GM12878 (cell line): ENCODE results near the gene ADAMTSL1. TPM values are rescaled to one million over a fixed set of nuclear protein-coding genes. Genes with fewer than 3 reads are reported as not detected.

Experiments
- ATAC-seq: fragments of 200-7000 bp; cut with Tn5 transposase; 3 replicates; pipeline ENCODE4 v1.9.1; 2020; ENCODE audit warnings: mild to moderate bottlenecking, moderate library complexity
- BruUV-seq: library from RNA; stranded (reverse); fragments of 400-500 nt; replicated peaks from 2 replicates; lab custom pipeline; 2021; lab: Mats Ljungman, UMichigan
- CTCF ChIA-PET: fragments of 300-600 bp; sonication (Branson Sonifier 250); formaldehyde crosslinking; extraction: SDS; loops from one replicate; lab custom pipeline; 2021; ENCODE audit warnings: inconsistent platforms; lab: Yijun Ruan, JAX
- POLR2A ChIA-PET: fragments of 350-600 bp; formaldehyde crosslinking; extraction: SDS; loops from one replicate; lab custom pipeline; 2021; ENCODE audit warnings: inconsistent platforms; lab: Charles Lee
- RAD21 ChIA-PET: fragments of 300-600 bp; sonication (Branson Sonifier 250); formaldehyde crosslinking; loops from one replicate; lab custom pipeline; 2023; ENCODE audit warnings: antibody characterized with exemption; ENCODE audit not compliant: unreplicated experiment; lab: Charles Lee
- SMC1A ChIA-PET: fragments of 300-600 bp; sonication (Branson Sonifier 250); formaldehyde crosslinking; loops from one replicate; lab custom pipeline; 2023; ENCODE audit not compliant: unreplicated experiment, uncharacterized antibody; lab: Charles Lee
- DNase-seq: peaks from one replicate; pipeline ENCODE4 v3.0.0-alpha.2; 2011; ENCODE audit warnings: low read depth, low spot score
- FAIRE-seq: peaks from 3 replicates; lab custom pipeline; 2011; peaks lifted over from hg19 to GRCh38; lab: Jason Lieb, UNC
- H2AFZ ChIP-seq: 2 replicates; pipeline ENCODE4 v1.6.0; 2011; ENCODE audit warnings: low read depth, low read length, control low read depth; ENCODE audit not compliant: control insufficient read depth
- H3K27ac ChIP-seq: 2 replicates; pipeline ENCODE4 v1.5.1; 2011; ENCODE audit warnings: control low read depth; ENCODE audit not compliant: control insufficient read depth, insufficient read depth
- H3K27me3 ChIP-seq, 2 experiments: replicated peaks in 1 of 2; 2 replicates each; pipeline versions ENCODE4 v1.6.0 to v1.6.1; 2011; ENCODE audit warnings: low read length in 1 of 2; ENCODE audit not compliant: control insufficient read depth in 2 of 2, insufficient read depth in 2 of 2
- H3K36me3 ChIP-seq, 2 experiments: 2 replicates each; pipeline ENCODE4 v1.5.1; 2011; ENCODE audit warnings: low read length in 1 of 2; ENCODE audit not compliant: control insufficient read depth in 2 of 2, insufficient read depth in 2 of 2
- H3K4me1 ChIP-seq: 2 replicates; pipeline ENCODE4 v1.6.1; 2011; ENCODE audit warnings: mild to moderate bottlenecking, low read length, moderate library complexity, mixed read lengths; ENCODE audit not compliant: control insufficient read depth, insufficient read depth
- H3K4me2 ChIP-seq: 2 replicates; pipeline ENCODE4 v1.6.0; 2011; ENCODE audit warnings: control low read depth; ENCODE audit not compliant: control insufficient read depth, insufficient read depth
- H3K4me3 ChIP-seq: fragments of 200-600 bp; sonication (generic); 2 replicates; pipeline ENCODE4 v1.5.1; 2016
- H3K79me2 ChIP-seq: 2 replicates; pipeline ENCODE4 v1.6.0; 2011; ENCODE audit warnings: low read length; ENCODE audit not compliant: control insufficient read depth, insufficient read depth
- H3K9ac ChIP-seq: 2 replicates; pipeline ENCODE4 v1.8.0; 2011; ENCODE audit warnings: low read length, control low read depth, mixed read lengths; ENCODE audit not compliant: control insufficient read depth, insufficient read depth
- H3K9me3 ChIP-seq: replicated peaks from 3 replicates; pipeline ENCODE4 v1.5.1; 2011; ENCODE audit warnings: mild to moderate bottlenecking, low read length; ENCODE audit not compliant: control insufficient read depth, insufficient read depth
- H4K20me1 ChIP-seq: 2 replicates; pipeline ENCODE4 v1.6.0; 2011; ENCODE audit not compliant: control insufficient read depth, insufficient read depth
- BCL11A ChIP-seq: IDR thresholded peaks from 2 replicates; pipeline ENCODE4 v1.6.1; 2011; ENCODE audit warnings: low read depth, low read length
- CREM ChIP-seq: IDR thresholded peaks from 2 replicates; pipeline ENCODE4 v1.6.1; 2014; ENCODE audit warnings: antibody characterized with exemption, low read depth
- HCFC1 ChIP-seq: fragments of 150-350 bp; IDR thresholded peaks from 2 replicates; pipeline ENCODE4 v1.6.1; 2014; ENCODE audit warnings: low read length
- KLF5 ChIP-seq: fragments of 450-650 bp; IDR thresholded peaks from 2 replicates; pipeline ENCODE4 v1.6.1; 2014; ENCODE audit warnings: mild to moderate bottlenecking; ENCODE audit not compliant: partially characterized antibody
- LARP7 ChIP-seq: fragments of 450-650 bp; IDR thresholded peaks from 2 replicates; pipeline ENCODE4 v1.6.1; 2017; ENCODE audit warnings: mild to moderate bottlenecking
- POLR2AphosphoS5 ChIP-seq: IDR thresholded peaks from 2 replicates; pipeline ENCODE4 v1.6.1; 2011; ENCODE audit warnings: mild to moderate bottlenecking, low read length, inconsistent platforms
- SREBF2 ChIP-seq: IDR thresholded peaks from 2 replicates; pipeline ENCODE4 v1.6.1; 2012; ENCODE audit warnings: mild to moderate bottlenecking, low read length
- STAT1 ChIP-seq: fragments of 450-650 bp; conservative IDR thresholded peaks from 2 replicates; pipeline ENCODE4 v1.6.1; 2014; ENCODE audit warnings: antibody characterized with exemption, mild to moderate bottlenecking
- WGBS: methylation state at CpG from one replicate; pipeline ENCODE4 v1.1.6; 2016; ENCODE audit warnings: low lambda C conversion rate; ENCODE audit not compliant: insufficient replicate concordance, insufficient coverage; ENCODE audit errors: missing lambda C conversion rate; 5-methylcytosine and 5-hydroxymethylcytosine counted together
- in situ Hi-C: fragments of 300-500 bp; cut with MboI; formaldehyde crosslinking; loops from 9 replicates; pipeline ENCODE4 v1.14.3; 2018; ENCODE audit warnings: mixed read lengths
- intact Hi-C: fragments of 100-400 bp; cut with micrococcal nuclease; formaldehyde crosslinking; loops from one replicate; pipeline ENCODE4 v1.14.2; 2022; ENCODE audit not compliant: unreplicated experiment
- polyA plus RNA-seq, 11 experiments: library from polyadenylated mRNA; depleted of rRNA in 4 of 11; unstranded in 6 of 11; stranded (reverse) in 5 of 11; fragments of >200 nt; fragmentation: Nextera tagmentation in 4 of 11; fragmentation: Illumina TruSeq in 1 of 11; extraction: Ambion mirVana in 4 of 11; extraction: Trizol in 1 of 11; gene quantifications; 1 replicate in 1 of 11; 2 replicates in 10 of 11; pipeline versions ENCODE4 v1.2.1 to v1.2.3, GENCODE V29; 2011 to 2016; ENCODE audit warnings: inconsistent platforms in 2 of 11, missing spikeins in 2 of 11, low read depth in 1 of 11
- total RNA-seq, 4 experiments: library from RNA; depleted of rRNA in 3 of 4; stranded (reverse); fragments of >200 nt in 3 of 4; fragmentation: Illumina TruSeq in 1 of 4; extraction: Trizol in 1 of 4; gene quantifications; 2 replicates each; pipeline versions ENCODE4 v1.2.1 to v1.2.3, GENCODE V29; 2013 to 2021
- TF ChIP-seq, protein P1 (sequence below): fragments of 450-650 bp; IDR thresholded peaks from 2 replicates; pipeline ENCODE4 v1.6.1; 2016; ENCODE audit warnings: mild to moderate bottlenecking, moderate library complexity, borderline replicate concordance
- TF ChIP-seq, protein P2 (sequence below): fragments of 450-650 bp; formaldehyde crosslinking; IDR thresholded peaks from 2 replicates; pipeline ENCODE4 v1.4.0; 2022; ENCODE audit warnings: mild to moderate bottlenecking, moderate library complexity
- TF ChIP-seq, protein P3 (sequence below): fragments of 450-650 bp; IDR thresholded peaks from 2 replicates; pipeline ENCODE4 v1.6.1; 2017; ENCODE audit warnings: mild to moderate bottlenecking, moderate library complexity

The ADAMTSL1 gene
- total and polyA plus RNA-seq, 10 of the 15 experiments (the other 5 are each of a cell fraction or from before 2014, with no cell fraction given), result 0.01 to 0.10 (median 0.07) TPM; not detected in 6

DNA sequence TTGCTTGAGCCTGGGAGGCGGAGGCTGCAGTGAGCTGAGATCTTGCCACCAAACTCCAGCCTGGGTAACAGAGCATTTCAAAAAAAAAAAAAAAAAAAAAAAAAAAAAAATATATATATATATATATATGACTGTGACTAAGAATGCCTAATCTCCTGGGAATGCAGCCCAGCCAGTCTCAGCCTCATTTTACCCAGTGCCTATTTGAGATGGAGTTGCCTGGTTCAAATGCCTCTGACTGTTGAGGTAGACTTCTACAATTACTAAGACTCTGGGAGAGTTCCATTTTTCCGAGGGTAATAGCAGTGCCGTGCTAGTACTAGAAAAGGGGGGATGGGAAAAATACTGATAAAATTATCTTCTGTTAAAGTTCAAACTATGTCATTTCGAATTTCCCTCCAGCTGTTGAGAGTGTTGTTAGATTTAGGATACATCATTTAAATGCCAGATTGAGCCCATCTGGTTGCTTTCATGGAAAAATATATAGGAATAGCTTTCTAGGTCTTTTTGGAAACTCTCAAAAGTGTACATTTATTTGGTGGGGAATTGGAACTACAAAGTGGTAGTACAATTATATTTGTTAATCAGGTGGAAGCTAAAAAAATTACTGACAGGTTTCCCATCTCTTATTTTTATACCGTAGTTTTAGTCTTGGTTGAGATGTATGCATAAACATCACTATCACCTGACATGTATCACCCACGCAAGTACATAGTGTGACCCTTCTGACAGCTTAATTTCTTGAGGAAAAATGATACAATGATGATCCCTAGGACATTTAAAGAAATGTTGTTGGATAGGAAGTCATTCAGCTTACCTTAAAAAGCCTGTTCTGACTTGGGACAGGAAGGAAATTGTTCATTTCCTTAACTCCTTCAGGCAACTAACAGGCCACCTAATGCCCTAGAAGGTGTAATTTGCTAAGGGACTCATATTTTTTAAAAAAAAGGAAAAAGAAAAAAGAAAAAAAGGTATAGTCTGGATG lies 214.9 kb downstream of the ADAMTSL1 start:
- no peak for FAIRE-seq
- H3K4me2 ChIP-seq, result no peak overlapping the region
- TF ChIP-seq LARP7 (no peak), HCFC1 (no peak), KLF5 (no peak), BCL11A (no peak), SREBF2 (no peak), CREM (no peak), POLR2AphosphoS5 (no peak), STAT1 (no peak)
- TF ChIP-seq, protein P1, sequence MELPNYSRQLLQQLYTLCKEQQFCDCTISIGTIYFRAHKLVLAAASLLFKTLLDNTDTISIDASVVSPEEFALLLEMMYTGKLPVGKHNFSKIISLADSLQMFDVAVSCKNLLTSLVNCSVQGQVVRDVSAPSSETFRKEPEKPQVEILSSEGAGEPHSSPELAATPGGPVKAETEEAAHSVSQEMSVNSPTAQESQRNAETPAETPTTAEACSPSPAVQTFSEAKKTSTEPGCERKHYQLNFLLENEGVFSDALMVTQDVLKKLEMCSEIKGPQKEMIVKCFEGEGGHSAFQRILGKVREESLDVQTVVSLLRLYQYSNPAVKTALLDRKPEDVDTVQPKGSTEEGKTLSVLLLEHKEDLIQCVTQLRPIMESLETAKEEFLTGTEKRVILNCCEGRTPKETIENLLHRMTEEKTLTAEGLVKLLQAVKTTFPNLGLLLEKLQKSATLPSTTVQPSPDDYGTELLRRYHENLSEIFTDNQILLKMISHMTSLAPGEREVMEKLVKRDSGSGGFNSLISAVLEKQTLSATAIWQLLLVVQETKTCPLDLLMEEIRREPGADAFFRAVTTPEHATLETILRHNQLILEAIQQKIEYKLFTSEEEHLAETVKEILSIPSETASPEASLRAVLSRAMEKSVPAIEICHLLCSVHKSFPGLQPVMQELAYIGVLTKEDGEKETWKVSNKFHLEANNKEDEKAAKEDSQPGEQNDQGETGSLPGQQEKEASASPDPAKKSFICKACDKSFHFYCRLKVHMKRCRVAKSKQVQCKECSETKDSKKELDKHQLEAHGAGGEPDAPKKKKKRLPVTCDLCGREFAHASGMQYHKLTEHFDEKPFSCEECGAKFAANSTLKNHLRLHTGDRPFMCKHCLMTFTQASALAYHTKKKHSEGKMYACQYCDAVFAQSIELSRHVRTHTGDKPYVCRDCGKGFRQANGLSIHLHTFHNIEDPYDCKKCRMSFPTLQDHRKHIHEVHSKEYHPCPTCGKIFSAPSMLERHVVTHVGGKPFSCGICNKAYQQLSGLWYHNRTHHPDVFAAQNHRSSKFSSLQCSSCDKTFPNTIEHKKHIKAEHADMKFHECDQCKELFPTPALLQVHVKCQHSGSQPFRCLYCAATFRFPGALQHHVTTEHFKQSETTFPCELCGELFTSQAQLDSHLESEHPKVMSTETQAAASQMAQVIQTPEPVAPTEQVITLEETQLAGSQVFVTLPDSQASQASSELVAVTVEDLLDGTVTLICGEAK, result no peak
- TF ChIP-seq, protein P2, sequence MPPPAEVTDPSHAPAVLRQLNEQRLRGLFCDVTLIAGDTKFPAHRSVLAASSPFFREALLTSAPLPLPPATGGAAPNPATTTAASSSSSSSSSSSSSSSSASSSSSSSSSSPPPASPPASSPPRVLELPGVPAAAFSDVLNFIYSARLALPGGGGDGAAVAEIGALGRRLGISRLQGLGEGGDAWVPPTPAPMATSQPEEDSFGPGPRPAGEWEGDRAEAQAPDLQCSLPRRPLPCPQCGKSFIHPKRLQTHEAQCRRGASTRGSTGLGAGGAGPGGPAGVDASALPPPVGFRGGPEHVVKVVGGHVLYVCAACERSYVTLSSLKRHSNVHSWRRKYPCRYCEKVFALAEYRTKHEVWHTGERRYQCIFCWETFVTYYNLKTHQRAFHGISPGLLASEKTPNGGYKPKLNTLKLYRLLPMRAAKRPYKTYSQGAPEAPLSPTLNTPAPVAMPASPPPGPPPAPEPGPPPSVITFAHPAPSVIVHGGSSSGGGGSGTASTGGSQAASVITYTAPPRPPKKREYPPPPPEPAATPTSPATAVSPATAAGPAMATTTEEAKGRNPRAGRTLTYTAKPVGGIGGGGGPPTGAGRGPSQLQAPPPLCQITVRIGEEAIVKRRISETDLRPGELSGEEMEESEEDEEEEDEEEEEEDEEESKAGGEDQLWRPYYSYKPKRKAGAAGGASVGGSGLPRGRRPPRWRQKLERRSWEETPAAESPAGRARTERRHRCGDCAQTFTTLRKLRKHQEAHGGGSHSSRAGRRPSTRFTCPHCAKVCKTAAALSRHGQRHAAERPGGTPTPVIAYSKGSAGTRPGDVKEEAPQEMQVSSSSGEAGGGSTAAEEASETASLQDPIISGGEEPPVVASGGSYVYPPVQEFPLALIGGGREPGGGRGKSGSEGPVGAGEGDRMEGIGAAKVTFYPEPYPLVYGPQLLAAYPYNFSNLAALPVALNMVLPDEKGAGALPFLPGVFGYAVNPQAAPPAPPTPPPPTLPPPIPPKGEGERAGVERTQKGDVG (CRISPR knock-in tag), result no peak
- TF ChIP-seq, protein P3, sequence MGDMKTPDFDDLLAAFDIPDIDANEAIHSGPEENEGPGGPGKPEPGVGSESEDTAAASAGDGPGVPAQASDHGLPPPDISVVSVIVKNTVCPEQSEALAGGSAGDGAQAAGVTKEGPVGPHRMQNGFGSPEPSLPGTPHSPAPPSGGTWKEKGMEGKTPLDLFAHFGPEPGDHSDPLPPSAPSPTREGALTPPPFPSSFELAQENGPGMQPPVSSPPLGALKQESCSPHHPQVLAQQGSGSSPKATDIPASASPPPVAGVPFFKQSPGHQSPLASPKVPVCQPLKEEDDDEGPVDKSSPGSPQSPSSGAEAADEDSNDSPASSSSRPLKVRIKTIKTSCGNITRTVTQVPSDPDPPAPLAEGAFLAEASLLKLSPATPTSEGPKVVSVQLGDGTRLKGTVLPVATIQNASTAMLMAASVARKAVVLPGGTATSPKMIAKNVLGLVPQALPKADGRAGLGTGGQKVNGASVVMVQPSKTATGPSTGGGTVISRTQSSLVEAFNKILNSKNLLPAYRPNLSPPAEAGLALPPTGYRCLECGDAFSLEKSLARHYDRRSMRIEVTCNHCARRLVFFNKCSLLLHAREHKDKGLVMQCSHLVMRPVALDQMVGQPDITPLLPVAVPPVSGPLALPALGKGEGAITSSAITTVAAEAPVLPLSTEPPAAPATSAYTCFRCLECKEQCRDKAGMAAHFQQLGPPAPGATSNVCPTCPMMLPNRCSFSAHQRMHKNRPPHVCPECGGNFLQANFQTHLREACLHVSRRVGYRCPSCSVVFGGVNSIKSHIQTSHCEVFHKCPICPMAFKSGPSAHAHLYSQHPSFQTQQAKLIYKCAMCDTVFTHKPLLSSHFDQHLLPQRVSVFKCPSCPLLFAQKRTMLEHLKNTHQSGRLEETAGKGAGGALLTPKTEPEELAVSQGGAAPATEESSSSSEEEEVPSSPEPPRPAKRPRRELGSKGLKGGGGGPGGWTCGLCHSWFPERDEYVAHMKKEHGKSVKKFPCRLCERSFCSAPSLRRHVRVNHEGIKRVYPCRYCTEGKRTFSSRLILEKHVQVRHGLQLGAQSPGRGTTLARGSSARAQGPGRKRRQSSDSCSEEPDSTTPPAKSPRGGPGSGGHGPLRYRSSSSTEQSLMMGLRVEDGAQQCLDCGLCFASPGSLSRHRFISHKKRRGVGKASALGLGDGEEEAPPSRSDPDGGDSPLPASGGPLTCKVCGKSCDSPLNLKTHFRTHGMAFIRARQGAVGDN, result no peak

More for the DNA sequence above, 214.9 kb downstream of the ADAMTSL1 start:
- ChIA-PET POLR2A (no interaction called here), RAD21 (no interaction called here), CTCF (interaction anchor here (1.8 kb wide), 1 partner anchor 776 kb away, joined by 4 read pairs; no protein-coding TSS in a partner anchor), SMC1A (interaction anchor here (0.7 to 1.5 kb wide), 3 partner anchors 8 to 546 kb away, joined by 3 to 4 read pairs (median 3); no protein-coding TSS in a partner anchor)
- no peaks in the 10 kb centered on the region for H3K4me1 ChIP-seq
- H2AFZ ChIP-seq, result no peak overlapping the region
- in situ Hi-C loops, result no loop called here
- H3K9me3 ChIP-seq, result no peaks in the 10 kb centered on the region; the same call in 2 of the 3 replicates
- no peak for DNase-seq
- H3K27ac ChIP-seq, result no peak overlapping the region
- no peak for ATAC-seq
- H4K20me1 ChIP-seq, result no peaks in the 10 kb centered on the region
- intact Hi-C loops, result no loop called here
- H3K79me2 ChIP-seq, result no peaks in the 10 kb centered on the region
- H3K4me3 ChIP-seq, result no peak overlapping the region
- no peaks in the 10 kb centered on the region for H3K36me3 ChIP-seq
- no TSS peak for BruUV-seq
- no peaks in the 10 kb centered on the region for H3K27me3 ChIP-seq
- no peak overlapping the region for H3K9ac ChIP-seq
- WGBS, result 79% methylated on average over 6 of the region's 6 CpGs
